ENCODE data around the gene TMCC3. TPM values are rescaled to one million over a fixed set of nuclear protein-coding genes. Genes with fewer than 3 reads are reported as not detected.

Gene TMCC3
- total and polyA plus RNA-seq, 2 of the 13 experiments (the other 11 are each of a cell fraction or from before 2014, with no cell fraction given): not detected

GRCh38 chr12:94689002-94689645 is 38.8 kb upstream of the TMCC3 start:
- Histone ChIP-seq H3K9me3 (ENCODE audit: low read length) (no peaks in the 10 kb centered on the region), H3K4me3 (replicated peaks in 1 of 3; ENCODE audit: insufficient read depth in 1 of 3, low read depth in 2 of 3, low read length in 3 of 3) (no peak overlapping the region), H3K27me3 (ENCODE audit: control insufficient read depth in 1 of 2, insufficient read depth in 2 of 2, low read length in 2 of 2) (peaks cover 1 to 21% of the 10 kb centered on the region in 2 experiments; a peak in 3 of 5 replicates), H3K9ac (ENCODE audit: insufficient read depth, low read depth, low read length) (no peak overlapping the region), H4K20me1 (ENCODE audit: insufficient read depth, low read length) (no peaks in the 10 kb centered on the region), H3K27ac (ENCODE audit: extremely low read length, insufficient read depth, low read length) (no peak overlapping the region), H2AFZ (ENCODE audit: low read length) (no peak overlapping the region), H3K36me3 (replicated peaks in 1 of 2; ENCODE audit: control insufficient read depth in 1 of 2, insufficient read depth in 2 of 2, low read length in 2 of 2) (no peaks in the 10 kb centered on the region), H3K4me2 (ENCODE audit: low read depth, low read length) (no peak overlapping the region), H3K4me1 (ENCODE audit: insufficient read depth, low read length) (peaks cover 13% of the 10 kb centered on the region), H3K79me2 (ENCODE audit: insufficient read depth, low read length) (no peaks in the 10 kb centered on the region)
- WGBS (ENCODE audit: low lambda C conversion rate): 35% methylated on average over 7 of the region's 7 CpGs
- ChIA-PET CTCF (ENCODE audit: low intra/inter-chr PET ratio, low total read pairs) (no interaction called here), POLR2A (no interaction called here)
- no peak for FAIRE-seq
- BruUV-seq (replicated peaks): no TSS peak
- in situ Hi-C loops (cut with HindIII; ENCODE audit: extremely low pct_ligation_motif_present, low pct_unique_long_range_greater_than_20kb) (no loop called here), intact Hi-C loops (cut with micrococcal nuclease; ENCODE audit: unreplicated experiment) (no loop called here)
- DNase-seq (ENCODE audit: low spot score): no peak
- TF ChIP-seq NCOR1 (IDR thresholded peaks at IDR 0.05; ENCODE audit: borderline replicate concordance, low read length) (no peak), PPARG (CRISPR knock-in tag; conservative IDR thresholded peaks at IDR 0.05) (no peak), NFE2L2 (IDR thresholded peaks at IDR 0.05; ENCODE audit: low read length) (0 out of 2 replicates have a peak, but pooled peaks have one; percentile 12), ZNF460 (CRISPR knock-in tag; IDR thresholded peaks at IDR 0.05; ENCODE audit: borderline replicate concordance) (no peak), ZNF800 (CRISPR knock-in tag; IDR thresholded peaks at IDR 0.05) (no peak), PREB (CRISPR knock-in tag; IDR thresholded peaks at IDR 0.05) (no peak), FUBP1 (CRISPR knock-in tag; IDR thresholded peaks at IDR 0.05; ENCODE audit: borderline replicate concordance) (no peak)
- ATAC-seq: no peak; the same call in 2 of the 3 replicates
